Measurements from ENCODE around the gene ADRB1.

The ADRB1 gene

GRCh38 chr10:114051714-114052113 lies 8.0 kb downstream of the ADRB1 start:
- Histone ChIP-seq H3K9me3 (ENCODE audit: control insufficient read depth in 1 of 2, low read length in 2 of 2) (no peaks in the 10 kb centered on the region), H3K9ac (ENCODE audit: low read depth in 1 of 2, low read length in 2 of 2) (no peak overlapping the region), H3K36me3 (ENCODE audit: control insufficient read depth in 1 of 2, insufficient read depth in 2 of 2, low read length in 2 of 2) (no peaks in the 10 kb centered on the region), H3K4me1 (ENCODE audit: control insufficient read depth in 1 of 2, insufficient read depth in 2 of 2, low read length in 2 of 2) (no peaks in the 10 kb centered on the region), H3K27me3 (ENCODE audit: control insufficient read depth in 1 of 2, insufficient read depth in 2 of 2, low read length in 2 of 2) (peaks cover 0 to 12% of the 10 kb centered on the region in 2 donors), H3K4me3 (ENCODE audit: low read depth in 1 of 2, low read length in 2 of 2) (no peak overlapping the region), H3K27ac (ENCODE audit: low read depth, low read length) (no peak overlapping the region)

DNA sequence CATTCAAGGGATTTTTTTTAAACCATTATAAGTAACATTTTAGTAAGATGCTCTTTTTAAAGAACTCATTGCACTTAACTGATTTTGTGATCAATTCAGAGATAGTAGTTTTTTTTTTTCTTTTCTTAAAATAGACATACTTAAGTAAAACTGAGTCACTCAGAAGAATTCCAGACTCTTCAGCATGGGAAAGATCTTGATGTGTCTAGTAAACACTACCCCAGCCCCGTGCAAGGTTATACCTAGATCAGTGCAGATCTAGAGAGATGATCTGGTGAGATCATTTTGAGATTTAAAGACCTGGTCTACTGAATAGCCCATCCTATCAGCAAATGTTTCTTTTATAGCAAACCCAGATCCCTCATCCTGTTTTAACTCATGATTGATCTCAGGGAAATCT lies 8.6 kb downstream of the ADRB1 start:
- H3K9me3 ChIP-seq (ENCODE audit: control insufficient read depth in 1 of 2, low read length in 2 of 2) = no peaks in the 10 kb centered on the region
- peaks cover 0 to 8% of the 10 kb centered on the region in 2 donors for H3K27me3 ChIP-seq (ENCODE audit: control insufficient read depth in 1 of 2, insufficient read depth in 2 of 2, low read length in 2 of 2)
- no peak overlapping the region for H3K4me3 ChIP-seq (ENCODE audit: low read depth in 1 of 2, low read length in 2 of 2)
- H3K9ac ChIP-seq (ENCODE audit: low read depth in 1 of 2, low read length in 2 of 2) = no peak overlapping the region
- H3K4me1 ChIP-seq (ENCODE audit: control insufficient read depth in 1 of 2, insufficient read depth in 2 of 2, low read length in 2 of 2) = no peaks in the 10 kb centered on the region
- no peak overlapping the region for H3K27ac ChIP-seq (ENCODE audit: low read depth, low read length)
- no peaks in the 10 kb centered on the region for H3K36me3 ChIP-seq (ENCODE audit: control insufficient read depth in 1 of 2, insufficient read depth in 2 of 2, low read length in 2 of 2)

- Histone ChIP-seq H3K4me1 (ENCODE audit: control insufficient read depth in 1 of 2, insufficient read depth in 2 of 2, low read length in 2 of 2) (no peaks in the 10 kb centered on the region), H3K9ac (ENCODE audit: low read depth in 1 of 2, low read length in 2 of 2) (no peak overlapping the region), H3K27ac (ENCODE audit: low read depth, low read length) (no peak overlapping the region), H3K27me3 (ENCODE audit: control insufficient read depth in 1 of 2, insufficient read depth in 2 of 2, low read length in 2 of 2) (peaks cover 0 to 5% of the 10 kb centered on the region in 2 donors), H3K36me3 (ENCODE audit: control insufficient read depth in 1 of 2, insufficient read depth in 2 of 2, low read length in 2 of 2) (no peaks in the 10 kb centered on the region), H3K4me3 (ENCODE audit: low read depth in 1 of 2, low read length in 2 of 2) (no peak overlapping the region), H3K9me3 (ENCODE audit: control insufficient read depth in 1 of 2, low read length in 2 of 2) (no peaks in the 10 kb centered on the region)
Observed at GRCh38 chr10:114053946-114054345, 10.3 kb downstream of the ADRB1 start.

DNA sequence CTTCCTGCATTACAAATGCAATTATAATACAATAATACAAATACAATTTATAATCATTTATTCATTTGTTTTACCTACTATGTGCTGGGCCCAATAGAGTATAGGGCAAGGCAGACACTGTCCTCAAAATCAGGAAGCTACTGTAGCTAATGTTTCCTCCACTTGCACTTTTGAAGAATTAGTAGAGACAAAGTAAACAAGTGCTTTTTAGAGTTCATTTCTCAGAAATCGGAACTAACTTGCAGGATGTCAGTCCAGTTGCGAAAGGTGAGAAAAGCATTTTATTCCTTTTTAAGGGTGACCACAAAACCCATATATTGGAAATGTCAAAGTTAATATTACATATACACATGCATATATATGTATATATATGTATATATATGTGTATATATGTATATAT lies 14.2 kb downstream of the ADRB1 start:
- H3K4me3 ChIP-seq (ENCODE audit: low read depth in 1 of 2, low read length in 2 of 2) = no peak overlapping the region
- H3K36me3 ChIP-seq (ENCODE audit: control insufficient read depth in 1 of 2, insufficient read depth in 2 of 2, low read length in 2 of 2) = no peaks in the 10 kb centered on the region
- H3K27ac ChIP-seq (ENCODE audit: low read depth, low read length) = no peak overlapping the region
- no peaks in the 10 kb centered on the region for H3K9me3 ChIP-seq (ENCODE audit: control insufficient read depth in 1 of 2, low read length in 2 of 2)
- no peaks in the 10 kb centered on the region for H3K4me1 ChIP-seq (ENCODE audit: control insufficient read depth in 1 of 2, insufficient read depth in 2 of 2, low read length in 2 of 2)
- no peaks in the 10 kb centered on the region for H3K27me3 ChIP-seq (ENCODE audit: control insufficient read depth in 1 of 2, insufficient read depth in 2 of 2, low read length in 2 of 2)
- no peak overlapping the region for H3K9ac ChIP-seq (ENCODE audit: low read depth in 1 of 2, low read length in 2 of 2)

DNA sequence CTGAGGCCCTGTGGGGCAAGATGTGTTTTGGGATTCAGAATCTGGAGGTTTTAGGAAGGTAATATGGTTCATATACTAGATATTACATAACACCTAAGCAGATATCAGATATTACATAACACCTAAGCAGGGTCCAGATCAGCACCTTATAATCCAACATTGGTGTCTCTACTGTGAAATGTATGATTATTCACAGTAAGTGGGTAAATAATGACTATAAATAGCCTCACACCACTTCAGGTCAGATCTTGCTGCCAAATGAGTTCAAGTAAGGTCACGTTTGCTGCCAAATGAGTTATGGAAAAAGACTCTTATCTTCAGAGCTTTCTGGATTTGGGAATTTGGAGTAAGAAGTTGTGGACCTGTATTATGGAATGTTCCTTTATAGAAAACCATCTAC lies 14.6 kb downstream of the ADRB1 start:
- Histone ChIP-seq H3K27ac (ENCODE audit: low read depth, low read length) (no peak overlapping the region), H3K4me3 (ENCODE audit: low read depth in 1 of 2, low read length in 2 of 2) (no peak overlapping the region), H3K9me3 (ENCODE audit: control insufficient read depth in 1 of 2, low read length in 2 of 2) (no peaks in the 10 kb centered on the region), H3K36me3 (ENCODE audit: control insufficient read depth in 1 of 2, insufficient read depth in 2 of 2, low read length in 2 of 2) (no peaks in the 10 kb centered on the region), H3K9ac (ENCODE audit: low read depth in 1 of 2, low read length in 2 of 2) (no peak overlapping the region), H3K27me3 (ENCODE audit: control insufficient read depth in 1 of 2, insufficient read depth in 2 of 2, low read length in 2 of 2) (no peaks in the 10 kb centered on the region), H3K4me1 (ENCODE audit: control insufficient read depth in 1 of 2, insufficient read depth in 2 of 2, low read length in 2 of 2) (no peaks in the 10 kb centered on the region)

DNA sequence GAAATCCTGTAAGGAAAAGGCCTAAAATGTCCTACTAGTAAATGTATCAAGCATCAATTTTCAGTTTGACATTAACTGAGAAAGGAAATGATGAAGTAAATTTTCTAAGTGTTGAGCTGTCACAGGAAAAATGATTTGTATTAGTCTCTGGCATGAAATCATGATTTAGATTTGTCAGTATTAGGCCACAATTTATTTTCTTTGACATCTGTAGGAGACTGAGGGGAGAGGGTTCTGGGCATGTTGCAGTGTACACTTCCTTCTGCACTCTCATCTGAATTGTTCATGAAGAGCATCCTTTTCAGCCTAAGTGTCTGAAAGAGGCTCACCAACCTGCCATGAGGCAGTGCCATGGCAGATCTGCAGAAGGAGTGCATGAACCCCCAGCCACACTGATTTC lies 15.9 kb downstream of the ADRB1 start:
- Histone ChIP-seq H3K9ac (ENCODE audit: low read depth in 1 of 2, low read length in 2 of 2) (no peak overlapping the region), H3K9me3 (ENCODE audit: control insufficient read depth in 1 of 2, low read length in 2 of 2) (no peaks in the 10 kb centered on the region), H3K4me3 (ENCODE audit: low read depth in 1 of 2, low read length in 2 of 2) (no peak overlapping the region), H3K27me3 (ENCODE audit: control insufficient read depth in 1 of 2, insufficient read depth in 2 of 2, low read length in 2 of 2) (no peaks in the 10 kb centered on the region), H3K4me1 (ENCODE audit: control insufficient read depth in 1 of 2, insufficient read depth in 2 of 2, low read length in 2 of 2) (peaks cover 0 to 4% of the 10 kb centered on the region in 2 donors), H3K27ac (ENCODE audit: low read depth, low read length) (no peak overlapping the region), H3K36me3 (ENCODE audit: control insufficient read depth in 1 of 2, insufficient read depth in 2 of 2, low read length in 2 of 2) (no peaks in the 10 kb centered on the region)

DNA sequence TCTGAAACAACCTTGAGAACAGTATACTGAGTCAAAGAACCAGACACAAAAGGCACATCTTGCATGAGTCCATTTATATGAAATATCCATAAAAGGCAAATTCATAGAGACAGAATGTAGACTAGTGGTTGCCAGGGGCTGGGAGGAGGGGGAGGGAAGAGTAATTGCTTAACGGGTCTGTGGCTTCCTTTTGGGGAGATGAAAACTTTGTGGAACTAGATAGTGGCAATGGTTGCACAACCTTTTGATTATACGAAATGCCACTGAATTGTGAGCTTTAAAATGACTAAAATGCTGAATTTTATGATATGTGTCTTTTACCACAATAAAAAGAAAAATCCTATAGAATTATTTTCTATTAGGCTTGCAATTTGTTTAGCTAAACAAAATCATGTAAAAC lies 16.8 kb downstream of the ADRB1 start:
- Histone ChIP-seq H3K4me1 (ENCODE audit: control insufficient read depth in 1 of 2, insufficient read depth in 2 of 2, low read length in 2 of 2) (peaks cover 0 to 5% of the 10 kb centered on the region in 2 donors), H3K36me3 (ENCODE audit: control insufficient read depth in 1 of 2, insufficient read depth in 2 of 2, low read length in 2 of 2) (no peaks in the 10 kb centered on the region), H3K27me3 (ENCODE audit: control insufficient read depth in 1 of 2, insufficient read depth in 2 of 2, low read length in 2 of 2) (no peaks in the 10 kb centered on the region), H3K27ac (ENCODE audit: low read depth, low read length) (no peak overlapping the region), H3K4me3 (ENCODE audit: low read depth in 1 of 2, low read length in 2 of 2) (no peak overlapping the region), H3K9me3 (ENCODE audit: control insufficient read depth in 1 of 2, low read length in 2 of 2) (no peaks in the 10 kb centered on the region), H3K9ac (ENCODE audit: low read depth in 1 of 2, low read length in 2 of 2) (no peak overlapping the region)

- peaks cover 0 to 5% of the 10 kb centered on the region in 2 donors for H3K4me1 ChIP-seq (ENCODE audit: control insufficient read depth in 1 of 2, insufficient read depth in 2 of 2, low read length in 2 of 2)
- no peaks in the 10 kb centered on the region for H3K36me3 ChIP-seq (ENCODE audit: control insufficient read depth in 1 of 2, insufficient read depth in 2 of 2, low read length in 2 of 2)
- H3K27me3 ChIP-seq (ENCODE audit: control insufficient read depth in 1 of 2, insufficient read depth in 2 of 2, low read length in 2 of 2) = no peaks in the 10 kb centered on the region
- no peak overlapping the region for H3K9ac ChIP-seq (ENCODE audit: low read depth in 1 of 2, low read length in 2 of 2)
- no peak overlapping the region for H3K27ac ChIP-seq (ENCODE audit: low read depth, low read length)
- no peak overlapping the region for H3K4me3 ChIP-seq (ENCODE audit: low read depth in 1 of 2, low read length in 2 of 2)
- no peaks in the 10 kb centered on the region for H3K9me3 ChIP-seq (ENCODE audit: control insufficient read depth in 1 of 2, low read length in 2 of 2)
Observed at GRCh38 chr10:114061148-114061547, 17.5 kb downstream of the ADRB1 start.

GRCh38 chr10:114061789-114062188 lies 18.1 kb downstream of the ADRB1 start:
- H3K9ac ChIP-seq (ENCODE audit: low read depth in 1 of 2, low read length in 2 of 2) = no peak overlapping the region
- H3K27me3 ChIP-seq (ENCODE audit: control insufficient read depth in 1 of 2, insufficient read depth in 2 of 2, low read length in 2 of 2) = no peaks in the 10 kb centered on the region
- no peaks in the 10 kb centered on the region for H3K36me3 ChIP-seq (ENCODE audit: control insufficient read depth in 1 of 2, insufficient read depth in 2 of 2, low read length in 2 of 2)
- H3K4me1 ChIP-seq (ENCODE audit: control insufficient read depth in 1 of 2, insufficient read depth in 2 of 2, low read length in 2 of 2) = peaks cover 0 to 5% of the 10 kb centered on the region in 2 donors
- H3K4me3 ChIP-seq (ENCODE audit: low read depth in 1 of 2, low read length in 2 of 2) = no peak overlapping the region
- H3K9me3 ChIP-seq (ENCODE audit: control insufficient read depth in 1 of 2, low read length in 2 of 2) = no peaks in the 10 kb centered on the region
- no peak overlapping the region for H3K27ac ChIP-seq (ENCODE audit: low read depth, low read length)

DNA sequence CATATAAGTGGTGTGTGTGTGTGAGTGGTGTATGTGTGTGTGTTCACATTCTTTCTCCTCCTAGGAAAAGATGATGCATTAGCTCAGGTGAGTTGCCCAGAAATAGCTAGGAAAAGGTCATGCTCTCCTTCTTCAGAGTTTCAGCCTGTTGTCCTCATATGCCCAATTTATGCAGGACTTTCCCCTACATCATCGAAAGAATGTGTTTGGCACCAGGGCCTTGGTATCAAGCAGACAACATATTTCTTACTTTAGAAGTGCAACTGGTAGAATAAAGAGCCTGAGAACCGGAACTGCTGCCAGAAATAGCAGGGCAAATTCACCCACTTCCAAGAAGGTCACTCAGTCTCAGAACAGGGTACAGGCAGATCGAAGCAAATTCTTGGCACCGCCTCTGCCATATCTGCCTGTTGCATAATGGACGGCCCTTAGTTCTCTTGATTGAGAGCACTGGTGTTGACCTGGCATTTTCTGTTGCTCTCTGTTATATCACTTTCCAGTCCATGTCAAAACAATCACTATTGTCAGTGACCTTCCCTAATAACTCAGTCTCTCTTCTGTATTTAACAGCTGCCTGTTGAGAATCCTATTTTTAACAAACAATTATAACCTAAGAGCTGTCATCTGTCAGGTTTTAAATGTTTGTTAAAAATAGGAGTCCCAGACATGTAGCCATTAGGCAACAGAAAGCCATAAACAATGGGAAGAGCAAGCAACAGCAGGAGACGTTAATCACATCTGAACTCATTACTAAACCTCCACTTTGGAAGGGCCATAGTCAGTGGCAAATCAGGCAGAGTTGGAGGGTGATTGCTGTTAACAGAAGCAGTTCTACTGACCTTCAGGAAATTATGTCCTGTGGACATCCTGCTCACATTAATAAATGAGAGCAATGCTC lies 20.7 kb downstream of the ADRB1 start:
- Histone ChIP-seq H3K4me1 (ENCODE audit: control insufficient read depth in 1 of 2, insufficient read depth in 2 of 2, low read length in 2 of 2) (peaks cover 0 to 5% of the 10 kb centered on the region in 2 donors), H3K27ac (ENCODE audit: low read depth, low read length) (no peak overlapping the region), H3K27me3 (ENCODE audit: control insufficient read depth in 1 of 2, insufficient read depth in 2 of 2, low read length in 2 of 2) (no peaks in the 10 kb centered on the region), H3K9me3 (ENCODE audit: control insufficient read depth in 1 of 2, low read length in 2 of 2) (no peaks in the 10 kb centered on the region), H3K4me3 (ENCODE audit: low read depth in 1 of 2, low read length in 2 of 2) (no peak overlapping the region), H3K9ac (ENCODE audit: low read depth in 1 of 2, low read length in 2 of 2) (no peak overlapping the region), H3K36me3 (ENCODE audit: control insufficient read depth in 1 of 2, insufficient read depth in 2 of 2, low read length in 2 of 2) (no peaks in the 10 kb centered on the region)

All from duodenal mucosa (tissue), 2 donors.